Activated CD4-positive, alpha-beta memory T cell treated with anti-CD3 and anti-CD28 coated beads for 36 hours (primary cell): Measurements from ENCODE around the gene RHOT2. TPM values are rescaled to one million over a fixed set of nuclear protein-coding genes. Genes with fewer than 3 reads are reported as not detected.

ENCODE experiments used
- CTCF ChIA-PET: fragments of 350-600 bp; sonication (Branson Sonifier 250); formaldehyde crosslinking; loops from one replicate; lab custom pipeline; 2021; ENCODE audit warnings: antibody characterized with exemption, inconsistent platforms; lab: Charles Lee
- POLR2A ChIA-PET: fragments of 350-600 bp; sonication (Branson Sonifier 250); formaldehyde crosslinking; loops from one replicate; lab custom pipeline; 2021; ENCODE audit warnings: antibody characterized with exemption; lab: Charles Lee
- DNase-seq: peaks from one replicate; pipeline ENCODE4 v3.0.0-alpha.2; 2020
- H3K27ac Mint-ChIP-seq: one replicate; pipeline ENCODE4 v1.8.0; 2021; ENCODE audit warnings: mixed read lengths
- H3K27me3 Mint-ChIP-seq: one replicate; pipeline ENCODE4 v1.8.0; 2021; ENCODE audit warnings: mixed read lengths
- H3K36me3 Mint-ChIP-seq: one replicate; pipeline ENCODE4 v1.8.0; 2021; ENCODE audit warnings: mixed read lengths
- H3K4me1 Mint-ChIP-seq: one replicate; pipeline ENCODE4 v1.8.0; 2021; ENCODE audit warnings: low read depth, mixed read lengths
- H3K4me3 Mint-ChIP-seq: one replicate; pipeline ENCODE4 v1.8.0; 2021; ENCODE audit warnings: mild to moderate bottlenecking, mixed read lengths
- H3K9me3 Mint-ChIP-seq: one replicate; pipeline ENCODE4 v1.8.0; 2021; ENCODE audit warnings: mixed read lengths
- intact Hi-C: fragments of 100-400 bp; cut with micrococcal nuclease; formaldehyde crosslinking; loops from one replicate; pipeline ENCODE4 v1.15.1; 2023
- total RNA-seq, 2 experiments: library from RNA; stranded (reverse); gene quantifications; one replicate each; pipeline ENCODE4 v1.2.3, GENCODE V29; 2021

RHOT2 gene
- total RNA-seq, 2 experiments from 2014 or later: 112 to 128 TPM

GRCh38 chr16:718922-719321, 51.0 kb downstream of the RHOT2 start:
- POLR2A ChIA-PET: no interaction called here
- DNase-seq: no peak
- H3K4me3 Mint-ChIP-seq: peak overlapping the region; percentile 39
- peaks cover 18% of the 10 kb centered on the region for H3K4me1 Mint-ChIP-seq
- H3K36me3 Mint-ChIP-seq: no peaks in the 10 kb centered on the region
- no peaks in the 10 kb centered on the region for H3K9me3 Mint-ChIP-seq
- peaks cover 5% of the 10 kb centered on the region for H3K27me3 Mint-ChIP-seq
- CTCF ChIA-PET: interaction anchor here (1.2 to 2.9 kb wide), 4 partner anchors 11 to 66 kb away, joined by 4 to 33 read pairs (median 6); partner anchors contain the start of gene RHOT2
- intact Hi-C loops: no loop called here
- peak overlapping the region; percentile 65 for H3K27ac Mint-ChIP-seq

- H3K9me3 Mint-ChIP-seq: no peaks in the 10 kb centered on the region
- CTCF ChIA-PET: interaction anchor here (0.6 to 3.0 kb wide), 11 partner anchors 8 to 68 kb away, joined by 3 to 33 read pairs (median 8); partner anchors contain the start of genes CHTF18, CIAO3, RHOT2 and RPUSD1
- POLR2A ChIA-PET: interaction anchor here (1.0 to 2.6 kb wide), 4 partner anchors 16 to 68 kb away, joined by 3 to 14 read pairs (median 6); partner anchors contain the start of genes CHTF18, CIAO3 and RPUSD1
- peaks cover 18% of the 10 kb centered on the region for H3K4me1 Mint-ChIP-seq
- DNase-seq: no peak
- intact Hi-C loops: loop anchor here (2.0 kb wide), 1 partner anchor 17 kb away; no protein-coding TSS in a partner anchor
- H3K4me3 Mint-ChIP-seq: peak overlapping the region; percentile 72
- peak overlapping the region; percentile 55 for H3K27ac Mint-ChIP-seq
- H3K36me3 Mint-ChIP-seq: no peaks in the 10 kb centered on the region
- peaks cover 5% of the 10 kb centered on the region for H3K27me3 Mint-ChIP-seq
Measured at GRCh38 chr16:719815-720446, 52.0 kb downstream of the RHOT2 start.

GRCh38 chr16:720447-720989, 52.6 kb downstream of the RHOT2 start:
- Mint-ChIP-seq H3K36me3 (no peaks in the 10 kb centered on the region), H3K4me3 (peak overlapping the region; percentile 72), H3K27me3 (peaks cover 5% of the 10 kb centered on the region), H3K9me3 (no peaks in the 10 kb centered on the region), H3K4me1 (peaks cover 18% of the 10 kb centered on the region), H3K27ac (peak overlapping the region; percentile 55)
- POLR2A ChIA-PET: interaction anchor here (0.8 to 2.6 kb wide), 7 partner anchors 15 to 68 kb away, joined by 3 to 14 read pairs (median 4); partner anchors contain the start of genes CHTF18, CIAO3 and RPUSD1
- intact Hi-C loops: loop anchor here (2.0 kb wide), 1 partner anchor 16 kb away; no protein-coding TSS in a partner anchor
- DNase-seq: peak; percentile 76
- CTCF ChIA-PET: interaction anchor here (0.8 to 3.0 kb wide), 9 partner anchors 8 to 67 kb away, joined by 3 to 33 read pairs (median 15); partner anchors contain the start of genes CHTF18, CIAO3, RHOT2 and RPUSD1

GRCh38 chr16:720990-721764, 53.2 kb downstream of the RHOT2 start, which contains the start of gene ANTKMT:
Gene ANTKMT, plus strand, starts transcription at chr16:721146. Its CDS starts 129 bp downstream, at chr16:721275.
- CTCF ChIA-PET: interaction anchor here (0.6 to 3.0 kb wide), 10 partner anchors 9 to 985 kb away, joined by 3 to 33 read pairs (median 12); partner anchors contain the start of genes CHTF18, CIAO3, MAPK8IP3 and RHOT2
- Mint-ChIP-seq H3K27me3 (peaks cover 4% of the 10 kb centered on the region), H3K36me3 (no peaks in the 10 kb centered on the region), H3K27ac (peak within 1 kb of the TSS; percentile 55), H3K4me1 (peaks cover 17% of the 10 kb centered on the region), H3K9me3 (no peaks in the 10 kb centered on the region), H3K4me3 (peak within 1 kb of the TSS; percentile 72)
- peak; percentile 84 for DNase-seq
- intact Hi-C loops: loop anchor here (2.0 kb wide), 1 partner anchor 16 kb away; no protein-coding TSS in a partner anchor
- POLR2A ChIA-PET: interaction anchor here (0.8 to 2.6 kb wide), 7 partner anchors 9 to 67 kb away, joined by 3 to 14 read pairs (median 3); partner anchors contain the start of genes CHTF18, CIAO3 and RPUSD1

GRCh38 chr16:721765-722540, 54.0 kb downstream of the RHOT2 start:
- DNase-seq: no peak

GRCh38 chr16:722835-723633, 55.1 kb downstream of the RHOT2 start:
- peaks cover 14% of the 10 kb centered on the region for H3K4me1 Mint-ChIP-seq
- no peak overlapping the region for H3K4me3 Mint-ChIP-seq
- CTCF ChIA-PET: interaction anchor here (1.3 to 2.9 kb wide), 4 partner anchors 10 to 18 kb away, joined by 4 to 21 read pairs (median 4); partner anchors contain the start of gene CIAO3
- no peak for DNase-seq
- no peaks in the 10 kb centered on the region for H3K9me3 Mint-ChIP-seq
- intact Hi-C loops: no loop called here
- POLR2A ChIA-PET: interaction anchor here (2.4 kb wide), 1 partner anchor 12 kb away, joined by 10 read pairs; no protein-coding TSS in a partner anchor
- H3K36me3 Mint-ChIP-seq: no peaks in the 10 kb centered on the region
- H3K27ac Mint-ChIP-seq: no peak overlapping the region
- no peaks in the 10 kb centered on the region for H3K27me3 Mint-ChIP-seq

More at GRCh38 chr16:721765-722540, 54.0 kb downstream of the RHOT2 start:
- H3K27me3 Mint-ChIP-seq: no peaks in the 10 kb centered on the region
- no peak overlapping the region for H3K4me3 Mint-ChIP-seq
- H3K4me1 Mint-ChIP-seq: peaks cover 14% of the 10 kb centered on the region
- ChIA-PET CTCF (interaction anchor here (0.6 to 3.0 kb wide), 9 partner anchors 8 to 984 kb away, joined by 3 to 33 read pairs (median 15); partner anchors contain the start of genes CHTF18, CIAO3, MAPK8IP3 and RPUSD1), POLR2A (interaction anchor here (0.8 to 2.6 kb wide), 5 partner anchors 9 to 31 kb away, joined by 3 to 14 read pairs (median 4); partner anchors contain the start of gene CIAO3)
- H3K36me3 Mint-ChIP-seq: no peaks in the 10 kb centered on the region
- intact Hi-C loops: loop anchor here (2.0 kb wide), 1 partner anchor 15 kb away; no protein-coding TSS in a partner anchor
- no peak overlapping the region for H3K27ac Mint-ChIP-seq
- no peaks in the 10 kb centered on the region for H3K9me3 Mint-ChIP-seq

GRCh38 chr16:723695-724094, 55.8 kb downstream of the RHOT2 start:
- POLR2A ChIA-PET: no interaction called here
- H3K4me3 Mint-ChIP-seq: no peak overlapping the region

More at GRCh38 chr16:723695-724094, 55.8 kb downstream of the RHOT2 start:
- CTCF ChIA-PET: interaction anchor here (1.5 kb wide), 2 partner anchors 9 to 12 kb away, joined by 4 read pairs; no protein-coding TSS in a partner anchor
- no peak for DNase-seq
- H3K9me3 Mint-ChIP-seq: no peaks in the 10 kb centered on the region
- no peaks in the 10 kb centered on the region for H3K27me3 Mint-ChIP-seq
- no peaks in the 10 kb centered on the region for H3K36me3 Mint-ChIP-seq
- intact Hi-C loops: no loop called here
- H3K4me1 Mint-ChIP-seq: peaks cover 14% of the 10 kb centered on the region
- no peak overlapping the region for H3K27ac Mint-ChIP-seq

Other genes starting within 250 kb of the RHOT2 start
- gene RAB11FIP3, start 242.5 kb upstream of the RHOT2 start, total RNA-seq: 10 to 100 TPM; 14.8 to 18.4 TPM
- 10 to 100 TPM; 69.7 to 76.2 TPM for gene CAPN15, start 140.4 kb upstream of the RHOT2 start, total RNA-seq
- gene PRR35, start 107.7 kb upstream of the RHOT2 start, total RNA-seq: not detected
- gene NHLRC4, start 101.1 kb upstream of the RHOT2 start, total RNA-seq: under 1 TPM; 0.31 to 0.45 TPM
- 10 to 100 TPM; 24.2 to 26.2 TPM for gene PIGQ, start 98.2 kb upstream of the RHOT2 start, total RNA-seq
- gene RAB40C, start 78.1 kb upstream of the RHOT2 start, total RNA-seq: 10 to 100 TPM; 10.1 to 10.6 TPM
- under 1 TPM; 0.05 to 0.07 TPM for gene WFIKKN1, start 37.1 kb upstream of the RHOT2 start, total RNA-seq
- gene METTL26, start 31.8 kb upstream of the RHOT2 start, total RNA-seq: 100 to 1,000 TPM; 113 to 117 TPM
- 10 to 100 TPM; 41.1 to 44.1 TPM for gene MCRIP2, start 26.3 kb upstream of the RHOT2 start, total RNA-seq
- gene WDR90, start 18.8 kb upstream of the RHOT2 start, total RNA-seq: 10 to 100 TPM; 52.8 to 58.2 TPM
- gene RHBDL1, start 7.5 kb downstream of the RHOT2 start, total RNA-seq: under 1 TPM; 0.57 to 0.82 TPM
- 10 to 100 TPM; 70.9 to 74.9 TPM for gene STUB1, start 12.3 kb downstream of the RHOT2 start, total RNA-seq
- 10 to 100 TPM; 29.8 to 30.3 TPM for gene JMJD8, start 16.2 kb downstream of the RHOT2 start, total RNA-seq
- gene WDR24, start 22.3 kb downstream of the RHOT2 start, total RNA-seq: 10 to 100 TPM; 17.7 to 18.5 TPM
- 10 to 100 TPM in 1 of 2 experiments, 1 to 10 TPM in 1; 7.7 to 14.1 TPM for gene FBXL16, start 37.7 kb downstream of the RHOT2 start, total RNA-seq
- gene METRN, start 47.0 kb downstream of the RHOT2 start, total RNA-seq: 10 to 100 TPM; 14.6 to 16.0 TPM
- 10 to 100 TPM; 31.2 to 34.9 TPM for gene ANTKMT, start 53.0 kb downstream of the RHOT2 start, total RNA-seq
- 1 to 10 TPM; 3.3 to 4.2 TPM for gene CCDC78, start 58.3 kb downstream of the RHOT2 start, total RNA-seq
- 10 to 100 TPM; 14.2 to 15.2 TPM for gene HAGHL, start 59.0 kb downstream of the RHOT2 start, total RNA-seq
- gene CIAO3, start 72.9 kb downstream of the RHOT2 start, total RNA-seq: 10 to 100 TPM; 31.8 to 32.2 TPM
- gene MSLN, start 92.6 kb downstream of the RHOT2 start, total RNA-seq: not detected
- 10 to 100 TPM; 13.7 to 15.5 TPM for gene RPUSD1, start 120.2 kb downstream of the RHOT2 start, total RNA-seq
- 100 to 1,000 TPM; 101 to 102 TPM for gene CHTF18, start 120.5 kb downstream of the RHOT2 start, total RNA-seq
- not detected for gene GNG13, start 132.6 kb downstream of the RHOT2 start, total RNA-seq